Right ventricle myocardium inferior (tissue), 1 donor: ENCODE results near the gene IFI27L1. TPM values are rescaled to one million over a fixed set of nuclear protein-coding genes. Genes with fewer than 3 reads are reported as not detected.
"Not testable (repeated sequence)": the region's sequence is repeated elsewhere in the genome, so short reads cannot be mapped to it uniquely, and the experiment has no call there.

Source experiments
- ATAC-seq: fragments of 200-7000 bp; cut with Tn5 transposase; one replicate; pipeline ENCODE4 v1.9.1; 2020; ENCODE audit warnings: mild to moderate bottlenecking, moderate library complexity
- DNase-seq: peaks from one replicate; pipeline ENCODE4 v3.0.0; 2021; ENCODE audit errors: missing footprints
- intact Hi-C: fragments of 100-400 bp; cut with DNase I; formaldehyde crosslinking; loops from one replicate; pipeline ENCODE4 v1.11.0; 2022
- total RNA-seq: library from RNA; stranded (reverse); fragmentation: NEBNext Ultra II Directional; extraction: Animal tissue kit (Norgen Biotek cat#: 25700); gene quantifications from one replicate; pipeline ENCODE4 v1.2.1, GENCODE V29; 2021
- donor health status: DM: no; HTN: yes; CAD: no; lungs with severe emphysema.

Gene IFI27L1
- total RNA-seq, 1 donor from 2014 or later: 10.7 TPM

- intact Hi-C loops, DNase-seq, ATAC-seq: not testable (repeated sequence)
Observed at GRCh38 chr14:94072076-94072475, 9.0 kb upstream of the IFI27L1 start.

DNA sequence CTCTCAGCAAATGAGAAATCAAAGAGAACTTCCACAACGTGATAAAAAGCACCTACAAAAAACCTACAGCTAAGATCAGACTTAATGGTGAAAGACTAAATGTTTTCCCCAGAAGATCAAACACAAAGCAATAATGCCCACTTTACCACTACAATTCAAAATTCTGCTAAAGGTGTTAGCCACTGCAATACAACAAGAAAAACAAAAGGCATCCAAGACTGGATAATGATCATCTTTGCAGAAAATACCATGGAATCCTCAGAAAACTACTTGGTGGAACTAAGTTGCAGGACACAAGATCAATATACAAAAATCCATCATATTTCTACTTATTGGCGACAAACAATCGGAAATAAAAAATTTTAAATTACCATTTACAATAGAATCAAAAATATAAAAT lies 6.6 kb upstream of the IFI27L1 start:
- no peak for ATAC-seq
- no peak for DNase-seq
- intact Hi-C loops: no loop called here

- ATAC-seq (no peak), DNase-seq (no peak)
- intact Hi-C loops: no loop called here
Observed at GRCh38 chr14:94075008-94075407, 6.1 kb upstream of the IFI27L1 start.

GRCh38 chr14:94077111-94077821 lies 3.8 kb upstream of the IFI27L1 start:
- intact Hi-C loops: no loop called here
- ATAC-seq: no peak

DNA sequence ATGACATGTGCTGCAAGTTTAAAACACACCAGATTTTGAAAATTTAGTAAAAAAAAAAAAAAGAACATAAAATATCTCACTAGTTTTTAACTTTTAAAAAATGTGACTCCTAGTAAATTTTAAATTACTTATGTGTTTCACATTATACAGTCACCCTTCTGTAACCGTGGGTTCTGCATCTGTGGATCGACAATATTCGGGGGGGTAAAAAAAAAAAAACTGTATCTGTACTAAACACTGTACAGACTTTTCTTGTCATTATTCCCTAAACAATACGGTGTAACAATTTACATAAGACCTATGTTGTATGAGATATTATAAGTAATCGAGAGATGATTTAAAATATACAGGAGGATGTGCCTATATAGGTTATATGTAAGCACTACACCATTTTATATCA lies 3.3 kb upstream of the IFI27L1 start:
- DNase-seq (no peak), ATAC-seq (no peak)
- intact Hi-C loops: no loop called here

More at GRCh38 chr14:94077111-94077821, 3.8 kb upstream of the IFI27L1 start:
- no peak for DNase-seq

DNA sequence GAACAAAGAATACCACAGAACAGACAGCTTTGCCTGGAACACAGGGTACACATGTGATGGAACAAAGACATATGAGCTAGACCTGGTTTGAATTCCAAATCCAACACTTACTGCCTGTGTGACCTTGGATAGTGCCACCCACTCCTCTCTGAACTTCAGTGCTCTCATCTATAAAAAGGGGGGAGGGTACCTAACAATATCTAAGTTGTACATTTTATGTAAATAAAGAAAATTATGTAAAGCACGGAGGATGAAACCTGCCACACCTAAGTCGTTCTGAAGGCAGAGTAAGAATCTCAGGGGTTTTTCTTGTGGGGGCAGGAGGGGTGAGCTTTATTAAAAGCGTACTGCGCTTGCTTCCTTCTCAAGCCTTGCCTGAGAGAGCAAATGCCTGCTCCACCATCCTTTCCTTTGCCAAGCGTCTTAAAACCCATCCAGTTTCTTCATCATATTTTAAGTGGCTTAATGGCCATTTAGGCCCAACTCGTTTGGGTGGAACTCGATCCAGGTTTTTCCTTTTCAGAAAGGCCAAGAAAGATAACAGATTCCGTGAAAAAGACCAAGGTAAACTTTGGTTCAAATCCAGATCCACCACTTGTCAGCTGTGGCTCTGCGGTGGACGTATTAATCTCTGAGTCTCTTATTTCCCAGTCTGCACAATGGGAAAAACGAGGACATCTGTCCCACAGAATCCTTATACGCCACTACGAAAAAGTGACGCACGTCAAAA lies 1.1 kb upstream of the IFI27L1 start:
- DNase-seq: no peak
- intact Hi-C loops: loop anchor here (2.0 to 5.0 kb wide), 2 partner anchors 38 to 49 kb away; partner anchors contain the start of gene IFI27L2
- no peak for ATAC-seq

DNA sequence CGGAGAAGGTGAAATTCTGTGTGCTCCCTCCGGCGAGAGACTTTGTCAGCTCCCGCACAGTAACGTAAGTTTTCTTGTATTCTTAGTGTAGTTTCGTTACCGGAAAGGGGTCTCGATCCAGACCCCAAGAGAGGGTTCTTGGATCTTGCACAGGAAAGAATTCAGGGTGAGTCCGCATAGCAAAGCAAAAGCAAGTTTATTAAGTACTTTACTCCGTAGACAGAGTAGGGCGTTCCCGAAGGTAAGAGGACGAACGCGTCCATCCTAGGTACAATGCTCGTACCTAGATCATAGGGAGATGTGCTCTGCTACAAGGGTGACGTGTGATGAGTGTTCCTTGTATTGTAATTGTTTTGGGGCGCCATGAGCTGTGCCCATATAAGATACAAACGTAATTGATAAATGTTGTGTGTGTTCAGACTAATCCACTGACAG lies 293 bp downstream of the IFI27L1 start:
- DNase-seq: no peak
- intact Hi-C loops: loop anchor here (2.0 to 5.0 kb wide), 2 partner anchors 39 to 47 kb away; partner anchors contain the start of gene IFI27L2
- ATAC-seq: peak; percentile 6

- DNase-seq: no peak
- no peak for ATAC-seq
- intact Hi-C loops: no loop called here
Observed at GRCh38 chr14:94087891-94088290, 6.8 kb downstream of the IFI27L1 start.

DNA sequence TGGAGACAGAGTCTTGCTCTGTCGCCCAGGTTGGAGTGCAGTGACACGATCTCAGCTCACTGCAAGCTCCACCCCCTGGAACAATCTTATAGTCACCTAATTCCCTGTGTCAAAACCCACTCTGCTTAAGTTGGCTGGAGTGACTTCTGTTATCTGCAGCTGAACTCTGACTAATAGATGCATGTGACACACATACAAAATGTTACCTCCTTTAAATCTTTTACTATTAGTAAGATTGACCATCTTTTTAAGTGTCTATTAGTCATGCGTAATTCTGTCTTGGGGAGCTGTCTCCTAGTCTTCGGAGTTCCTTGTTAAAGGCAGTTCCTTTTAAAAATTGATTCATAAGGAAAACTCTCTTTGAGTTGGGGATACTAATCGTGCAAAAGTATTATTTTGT lies 7.4 kb downstream of the IFI27L1 start:
- ATAC-seq: no peak
- intact Hi-C loops: no loop called here
- DNase-seq: no peak

DNA sequence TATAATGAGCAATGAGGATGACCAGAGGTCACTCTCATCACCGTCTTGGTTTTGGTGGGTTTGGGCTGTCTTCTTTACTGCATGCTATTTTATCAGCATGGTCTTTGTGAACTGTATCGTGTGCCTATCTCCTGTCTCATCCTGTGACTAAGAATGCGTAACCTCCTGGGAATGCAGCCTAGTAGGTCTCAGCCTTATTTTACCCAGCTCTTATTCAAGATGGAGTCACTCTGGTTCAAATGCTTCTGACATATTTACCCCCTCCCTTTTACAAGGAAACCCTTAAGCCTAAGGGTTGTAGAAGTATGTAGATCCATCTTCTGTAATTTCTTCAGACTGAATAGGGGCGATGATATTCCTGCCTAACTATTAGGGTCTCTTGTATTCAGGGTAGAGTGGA lies 8.4 kb downstream of the IFI27L1 start:
- ATAC-seq (no peak), DNase-seq (no peak)
- intact Hi-C loops: no loop called here

- intact Hi-C loops: no loop called here
- no peak for DNase-seq
- no peak for ATAC-seq
Observed at GRCh38 chr14:94093418-94093817, 12.3 kb downstream of the IFI27L1 start.

DNA sequence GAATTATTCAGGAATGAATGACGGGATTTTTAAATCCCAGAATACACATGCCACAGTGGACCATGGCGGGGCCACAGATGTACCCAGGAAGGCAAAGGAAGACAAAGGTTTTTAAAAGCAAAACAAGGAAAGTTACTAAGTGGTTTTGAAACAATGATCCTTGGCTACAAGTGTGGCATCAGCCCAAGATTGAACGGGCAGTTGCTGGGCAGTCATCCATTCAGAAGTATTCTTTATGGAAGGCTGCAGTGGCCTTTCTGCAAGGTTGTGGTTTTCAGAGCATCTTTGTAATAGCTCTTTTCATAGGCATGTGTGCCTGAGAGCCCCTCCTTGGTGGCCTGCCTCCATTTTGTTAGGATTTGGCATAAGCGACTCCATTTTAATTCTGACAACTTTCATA lies 16.0 kb downstream of the IFI27L1 start:
- no peak for ATAC-seq
- intact Hi-C loops: no loop called here
- no peak for DNase-seq

GRCh38 chr14:94098326-94098992 lies 17.3 kb downstream of the IFI27L1 start:
- peak; percentile 23 for ATAC-seq
- intact Hi-C loops: no loop called here
- DNase-seq: no peak

DNA sequence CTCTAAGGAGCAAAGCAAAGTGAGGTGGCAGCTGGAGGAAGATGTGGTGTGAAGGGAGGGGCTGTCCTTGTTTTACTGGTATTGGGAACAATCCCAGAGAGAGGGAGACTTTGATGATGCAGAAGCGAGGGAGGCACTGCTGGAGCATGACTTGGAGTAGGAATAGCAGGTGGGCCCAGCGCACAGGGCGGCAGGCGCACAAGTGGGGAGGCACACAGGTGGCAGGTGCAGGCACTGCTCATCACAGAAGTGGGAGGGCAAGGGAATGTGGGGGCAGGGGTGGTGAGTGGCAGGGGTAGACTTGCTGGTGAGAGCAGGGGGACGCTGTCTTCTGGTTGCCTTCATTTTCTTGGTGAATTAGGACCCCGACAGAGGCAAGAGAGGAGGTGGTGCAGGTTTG lies 17.9 kb downstream of the IFI27L1 start:
- intact Hi-C loops: no loop called here
- DNase-seq: no peak
- no peak for ATAC-seq

GRCh38 chr14:94100847-94101246 lies 19.7 kb downstream of the IFI27L1 start:
- DNase-seq (no peak), ATAC-seq (no peak)
- intact Hi-C loops: no loop called here

- no peak for ATAC-seq
- intact Hi-C loops: no loop called here
- no peak for DNase-seq
Observed at GRCh38 chr14:94101748-94102147, 20.6 kb downstream of the IFI27L1 start.

GRCh38 chr14:94102768-94103482 lies 21.8 kb downstream of the IFI27L1 start:
- no peak for DNase-seq
- intact Hi-C loops: no loop called here
- ATAC-seq: no peak

DNA sequence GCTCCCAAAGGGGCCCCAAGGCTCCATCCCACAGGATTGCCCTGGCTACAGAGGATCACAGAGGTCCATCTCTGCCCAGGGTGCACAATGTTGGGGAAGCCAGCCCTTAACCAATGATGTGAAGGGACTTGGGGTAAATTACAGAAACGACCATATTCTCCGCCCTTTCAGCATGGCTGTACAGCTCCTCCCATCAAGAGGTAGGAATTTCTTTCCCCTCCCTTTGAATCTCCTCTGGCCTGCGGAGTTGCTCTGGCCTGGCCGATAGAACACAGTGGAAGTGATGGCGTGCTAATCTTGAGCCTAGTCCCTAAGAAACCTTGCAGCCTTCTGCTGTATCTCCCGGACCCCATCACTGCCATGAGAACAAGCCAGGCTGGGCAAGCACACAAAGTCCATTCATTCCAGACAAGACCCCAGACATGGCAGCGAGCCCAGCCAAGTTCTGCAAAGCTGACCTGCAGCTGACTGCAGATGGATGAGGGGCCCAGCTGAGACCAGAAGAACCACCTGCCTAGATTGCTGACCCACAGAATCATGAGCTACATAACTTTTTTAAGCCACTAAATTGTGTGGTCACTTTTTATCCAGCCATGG lies 22.5 kb downstream of the IFI27L1 start:
- intact Hi-C loops: no loop called here
- no peak for DNase-seq
- no peak for ATAC-seq

DNA sequence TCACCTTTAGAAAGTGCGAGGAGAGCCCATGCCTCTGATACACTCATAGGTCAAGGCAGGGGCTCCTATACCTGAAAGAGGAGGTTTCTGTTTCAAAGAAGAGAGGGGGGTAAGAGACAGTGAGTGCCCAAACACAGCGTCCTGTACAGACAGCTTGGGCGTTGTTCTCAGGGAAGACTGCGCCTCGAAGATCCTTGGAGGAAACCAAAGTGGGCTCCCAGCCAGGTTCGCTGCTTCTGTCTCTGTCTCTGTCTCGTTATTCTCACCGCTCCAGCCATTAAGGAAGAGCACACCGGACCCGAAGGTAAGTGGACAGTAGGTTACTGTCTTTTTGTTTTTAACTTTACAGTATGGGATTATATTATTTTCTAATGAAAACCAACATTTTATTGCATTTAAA lies 23.6 kb downstream of the IFI27L1 start:
- intact Hi-C loops: no loop called here
- DNase-seq (no peak), ATAC-seq (no peak)
